Neural cell (in vitro differentiated cells): Measurements from ENCODE around the gene RYR2. TPM values are rescaled to one million over a fixed set of nuclear protein-coding genes. Genes with fewer than 3 reads are reported as not detected.

Experiments used
- H2AFZ ChIP-seq: fragments of 200-600, 300-800 bp; sonication (generic), shearing (Covaris generic); 2 replicates; pipeline ENCODE4 v1.6.0; 2014; ENCODE audit warnings: low read depth, mild to moderate bottlenecking, antibody characterized with exemption, low read length, moderate library complexity
- H3F3A ChIP-seq: fragments of 200-600 bp; shearing (Covaris generic); 2 replicates; pipeline ENCODE4 v1.6.1; 2016; ENCODE audit warnings: mild to moderate bottlenecking, moderate library complexity, mixed read lengths, antibody characterized with exemption, low read length; ENCODE audit not compliant: insufficient read depth, poor library complexity, severe bottlenecking
- H3K27ac ChIP-seq: fragments of 200-600, 300-800 bp; sonication (generic), shearing (Covaris generic); 2 replicates; pipeline ENCODE4 v1.5.1; 2014; ENCODE audit warnings: mild to moderate bottlenecking, low read length, moderate library complexity
- H3K27me3 ChIP-seq: fragments of 300-800, 200-600 bp; sonication (generic), shearing (Covaris generic); 2 replicates; pipeline ENCODE4 v1.6.0; 2014; ENCODE audit warnings: mild to moderate bottlenecking, low read depth, low read length, moderate library complexity; ENCODE audit not compliant: insufficient read depth
- H3K36me3 ChIP-seq: fragments of 300-800, 200-600 bp; sonication (generic), shearing (Covaris generic); 2 replicates; pipeline ENCODE4 v1.5.1; 2014; ENCODE audit warnings: mild to moderate bottlenecking, antibody characterized with exemption, low read length, moderate library complexity; ENCODE audit not compliant: insufficient read depth
- H3K4me2 ChIP-seq: fragments of 300-800, 200-600 bp; sonication (generic), shearing (Covaris generic); 2 replicates; pipeline ENCODE4 v1.6.0; 2014; ENCODE audit warnings: mild to moderate bottlenecking, low read length
- H3K4me3 ChIP-seq: fragments of 300-800, 200-600 bp; sonication (generic), shearing (Covaris generic); 2 replicates; pipeline ENCODE4 v1.5.1; 2014; ENCODE audit warnings: mild to moderate bottlenecking, low read length, moderate library complexity
- H3K79me2 ChIP-seq: fragments of 200-600 bp; shearing (Covaris generic); replicated peaks from 2 replicates; pipeline ENCODE4 v1.6.0; 2014; ENCODE audit warnings: mild to moderate bottlenecking, low read length, moderate library complexity; ENCODE audit not compliant: insufficient read depth
- H3K9ac ChIP-seq: fragments of 300-800, 200-600 bp; sonication (generic), shearing (Covaris generic); 2 replicates; pipeline ENCODE4 v1.6.1; 2016; ENCODE audit warnings: mild to moderate bottlenecking, low read length, mixed read lengths
- H3K9me2 ChIP-seq: fragments of 200-600 bp; shearing (Covaris generic); 2 replicates; pipeline ENCODE4 v1.6.1; 2016; ENCODE audit warnings: mild to moderate bottlenecking, low read length, mixed read lengths; ENCODE audit not compliant: insufficient read depth
- H3K9me3 ChIP-seq: fragments of 200-600, 300-800 bp; sonication (generic), shearing (Covaris generic); 2 replicates; pipeline ENCODE4 v1.6.1; 2016; ENCODE audit warnings: mild to moderate bottlenecking, mixed run types, low read length, moderate library complexity, mixed read lengths
- H4K20me1 ChIP-seq: fragments of 200-600 bp; shearing (Covaris generic); 2 replicates; pipeline ENCODE4 v1.6.1; 2016; ENCODE audit warnings: mild to moderate bottlenecking, mixed run types; ENCODE audit not compliant: insufficient read depth
- CTCF ChIP-seq: fragments of 450-650 bp; IDR thresholded peaks from 2 replicates; pipeline ENCODE4 v1.5.1; 2014; ENCODE audit warnings: antibody characterized with exemption, mild to moderate bottlenecking, moderate library complexity; ENCODE audit not compliant: poor library complexity, severe bottlenecking
- EP300 ChIP-seq: fragments of 450-650 bp; conservative IDR thresholded peaks from 2 replicates; pipeline ENCODE4 v1.6.1; 2014; ENCODE audit warnings: antibody characterized with exemption, mild to moderate bottlenecking, moderate library complexity; ENCODE audit not compliant: poor library complexity, severe bottlenecking
- EZH2 ChIP-seq: fragments of 200-600, 300-800 bp; shearing (Covaris generic), sonication (generic); IDR thresholded peaks from 2 replicates; pipeline ENCODE4 v1.6.1; 2014; ENCODE audit warnings: antibody characterized with exemption, low read length, borderline replicate concordance, mild to moderate bottlenecking; ENCODE audit not compliant: insufficient read depth, poor library complexity, severe bottlenecking
- MXI1 ChIP-seq: fragments of 450-650 bp; conservative IDR thresholded peaks from 2 replicates; pipeline ENCODE4 v1.6.1; 2014; ENCODE audit warnings: antibody characterized with exemption, mild to moderate bottlenecking; ENCODE audit not compliant: poor library complexity, severe bottlenecking
- POLR2AphosphoS5 ChIP-seq: IDR thresholded peaks from 2 replicates; pipeline ENCODE4 v1.6.1; 2012
- RAD21 ChIP-seq: fragments of 450-650 bp; conservative IDR thresholded peaks from 2 replicates; pipeline ENCODE4 v1.6.1; 2014; ENCODE audit warnings: antibody characterized with exemption, mild to moderate bottlenecking, moderate library complexity
- SMC3 ChIP-seq: fragments of 450-650 bp; conservative IDR thresholded peaks from 2 replicates; pipeline ENCODE4 v1.6.1; 2014; ENCODE audit warnings: antibody characterized with exemption, mild to moderate bottlenecking, moderate library complexity; ENCODE audit not compliant: poor library complexity
- TAF1 ChIP-seq: IDR thresholded peaks from 2 replicates; pipeline ENCODE4 v1.6.1; 2012; ENCODE audit warnings: low read depth
- polyA plus RNA-seq: library from polyadenylated mRNA; depleted of rRNA; stranded (reverse); fragments of >200 nt; gene quantifications from 2 replicates; pipeline ENCODE4 v1.2.3, GENCODE V29; 2014
- TF ChIP-seq, protein P1 (sequence below): IDR thresholded peaks from 2 replicates; pipeline ENCODE4 v1.6.1; 2012; ENCODE audit warnings: borderline replicate concordance

RYR2 gene
- polyA plus RNA-seq, 1 donor from 2014 or later, result 3.8 TPM

DNA sequence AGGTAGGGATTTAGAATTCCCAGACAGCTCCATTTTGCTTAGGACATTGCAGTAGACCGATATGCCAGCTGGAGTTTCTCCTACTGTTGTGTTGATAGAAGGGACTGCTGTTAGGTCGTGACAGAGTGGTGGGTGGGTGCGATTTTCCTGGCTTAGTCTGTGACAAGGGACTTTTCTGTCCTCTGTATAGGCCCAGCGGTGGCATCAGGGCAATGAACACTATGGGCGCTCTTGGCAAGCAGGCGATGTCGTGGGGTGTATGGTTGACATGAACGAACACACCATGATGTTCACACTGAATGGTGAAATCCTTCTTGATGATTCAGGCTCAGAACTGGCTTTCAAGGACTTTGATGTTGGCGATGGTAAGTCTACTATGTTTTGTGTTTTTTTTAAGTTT is 527.0 kb downstream of the RYR2 start:
- Histone ChIP-seq H3K4me3 (no peak overlapping the region), H3K9me2 (no peaks in the 10 kb centered on the region), H3F3A (no peaks in the 10 kb centered on the region), H4K20me1 (no peaks in the 10 kb centered on the region), H3K79me2 (no peaks in the 10 kb centered on the region), H3K9ac (no peak overlapping the region), H3K27ac (no peak overlapping the region), H3K36me3 (no peaks in the 10 kb centered on the region), H3K9me3 (no peaks in the 10 kb centered on the region), H3K27me3 (no peaks in the 10 kb centered on the region), H2AFZ (no peak overlapping the region), H3K4me2 (no peak overlapping the region)
- TF ChIP-seq TAF1, result no peak
- TF ChIP-seq MXI1, result no peak
- no peak for TF ChIP-seq EP300
- TF ChIP-seq RAD21, result no peak
- TF ChIP-seq, protein P1, sequence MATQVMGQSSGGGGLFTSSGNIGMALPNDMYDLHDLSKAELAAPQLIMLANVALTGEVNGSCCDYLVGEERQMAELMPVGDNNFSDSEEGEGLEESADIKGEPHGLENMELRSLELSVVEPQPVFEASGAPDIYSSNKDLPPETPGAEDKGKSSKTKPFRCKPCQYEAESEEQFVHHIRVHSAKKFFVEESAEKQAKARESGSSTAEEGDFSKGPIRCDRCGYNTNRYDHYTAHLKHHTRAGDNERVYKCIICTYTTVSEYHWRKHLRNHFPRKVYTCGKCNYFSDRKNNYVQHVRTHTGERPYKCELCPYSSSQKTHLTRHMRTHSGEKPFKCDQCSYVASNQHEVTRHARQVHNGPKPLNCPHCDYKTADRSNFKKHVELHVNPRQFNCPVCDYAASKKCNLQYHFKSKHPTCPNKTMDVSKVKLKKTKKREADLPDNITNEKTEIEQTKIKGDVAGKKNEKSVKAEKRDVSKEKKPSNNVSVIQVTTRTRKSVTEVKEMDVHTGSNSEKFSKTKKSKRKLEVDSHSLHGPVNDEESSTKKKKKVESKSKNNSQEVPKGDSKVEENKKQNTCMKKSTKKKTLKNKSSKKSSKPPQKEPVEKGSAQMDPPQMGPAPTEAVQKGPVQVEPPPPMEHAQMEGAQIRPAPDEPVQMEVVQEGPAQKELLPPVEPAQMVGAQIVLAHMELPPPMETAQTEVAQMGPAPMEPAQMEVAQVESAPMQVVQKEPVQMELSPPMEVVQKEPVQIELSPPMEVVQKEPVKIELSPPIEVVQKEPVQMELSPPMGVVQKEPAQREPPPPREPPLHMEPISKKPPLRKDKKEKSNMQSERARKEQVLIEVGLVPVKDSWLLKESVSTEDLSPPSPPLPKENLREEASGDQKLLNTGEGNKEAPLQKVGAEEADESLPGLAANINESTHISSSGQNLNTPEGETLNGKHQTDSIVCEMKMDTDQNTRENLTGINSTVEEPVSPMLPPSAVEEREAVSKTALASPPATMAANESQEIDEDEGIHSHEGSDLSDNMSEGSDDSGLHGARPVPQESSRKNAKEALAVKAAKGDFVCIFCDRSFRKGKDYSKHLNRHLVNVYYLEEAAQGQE, result no peak
- TF ChIP-seq EZH2, result no peak
- TF ChIP-seq SMC3, result no peak
- TF ChIP-seq POLR2AphosphoS5, result no peak
- TF ChIP-seq CTCF, result no peak

GRCh38 chr1:237570530-237570929 is 528.5 kb downstream of the RYR2 start:
- Histone ChIP-seq H2AFZ (no peak overlapping the region), H3K9ac (no peak overlapping the region), H3K27me3 (no peaks in the 10 kb centered on the region), H3K4me3 (no peak overlapping the region), H3K9me3 (no peaks in the 10 kb centered on the region), H3K4me2 (no peak overlapping the region), H3K9me2 (no peaks in the 10 kb centered on the region), H4K20me1 (no peaks in the 10 kb centered on the region), H3F3A (no peaks in the 10 kb centered on the region), H3K79me2 (no peaks in the 10 kb centered on the region), H3K27ac (no peak overlapping the region), H3K36me3 (no peaks in the 10 kb centered on the region)
- no peak for TF ChIP-seq SMC3
- no peak for TF ChIP-seq POLR2AphosphoS5
- TF ChIP-seq RAD21, result no peak
- no peak for TF ChIP-seq EZH2
- no peak for TF ChIP-seq EP300
- no peak for TF ChIP-seq CTCF
- no peak for TF ChIP-seq TAF1
- TF ChIP-seq, protein P1, result no peak
- TF ChIP-seq MXI1, result no peak
